Measurements from ENCODE around the gene CBY1.

The CBY1 gene

DNA sequence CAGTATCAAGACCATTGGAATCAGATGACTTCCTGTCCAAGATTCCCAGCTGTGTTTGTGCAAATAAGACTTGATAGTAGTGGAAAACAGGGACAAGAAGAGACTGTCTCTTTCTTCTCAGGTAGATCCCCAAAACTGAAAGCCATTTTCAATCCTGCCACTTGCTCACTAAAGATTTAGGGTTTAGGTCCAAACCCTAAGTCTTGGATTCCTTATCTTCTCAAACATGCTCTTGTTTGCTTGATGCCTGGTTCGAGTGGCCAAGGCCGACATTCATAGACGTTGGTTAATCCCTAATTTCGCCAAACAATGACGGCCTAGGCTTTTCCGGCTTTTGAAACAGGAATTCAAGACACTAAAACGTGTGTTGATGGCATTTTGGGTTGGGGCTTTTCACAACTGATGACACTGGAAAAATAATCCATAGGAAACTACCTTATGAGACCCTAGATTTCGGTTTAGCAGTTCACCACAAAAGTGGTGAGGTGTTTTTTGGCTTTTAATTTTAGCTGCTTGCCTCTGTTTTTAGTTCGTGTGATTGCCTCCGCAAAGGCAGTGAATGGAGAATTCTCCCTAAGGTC, 48.3 kb downstream of the CBY1 start:
- no peak for DNase-seq

DNA sequence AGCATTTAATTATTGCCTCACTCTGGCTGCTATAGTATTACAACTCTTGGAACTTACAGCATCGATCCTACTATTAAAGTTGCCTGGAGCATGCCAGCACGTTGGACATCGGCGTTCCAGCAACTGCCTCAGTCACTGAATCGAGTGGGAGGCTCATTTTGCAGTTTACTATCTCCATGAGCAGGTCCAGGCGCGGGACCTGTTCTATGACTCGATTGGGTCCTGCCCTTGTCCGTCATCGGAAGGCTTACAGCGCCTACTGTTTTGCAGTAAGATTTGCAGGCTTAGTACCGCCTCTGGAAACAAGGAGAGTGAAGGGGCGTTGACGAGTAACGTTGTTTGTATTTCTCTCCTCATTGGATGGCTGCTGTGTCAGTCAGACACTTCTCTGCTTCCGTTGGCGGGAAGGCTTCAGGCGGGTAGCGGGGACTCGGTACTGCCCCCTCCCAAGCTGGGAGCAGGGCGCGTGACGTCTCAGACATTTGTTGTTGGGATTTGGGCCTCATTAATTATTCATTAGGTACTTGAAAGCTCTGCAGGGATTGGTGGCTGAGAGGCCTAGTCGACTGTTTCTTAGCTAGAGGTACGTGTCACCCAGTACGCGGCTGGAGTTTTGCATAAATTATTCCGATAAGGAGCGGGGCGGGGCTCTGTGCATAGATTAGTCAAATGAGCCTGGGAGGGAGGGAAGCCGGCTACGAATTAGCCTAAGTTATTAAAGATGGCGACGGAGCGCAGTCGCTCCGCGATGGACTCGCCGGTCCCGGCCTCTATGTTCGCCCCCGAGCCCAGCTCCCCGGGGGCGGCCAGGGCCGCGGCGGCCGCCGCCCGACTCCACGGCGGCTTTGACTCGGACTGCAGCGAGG, 49.0 kb downstream of the CBY1 start, which contains the start of gene GTPBP1:
GTPBP1 (plus strand) TSS at position 710 of the 866 bp plus-strand sequence; CDS start at position 722, 12 bp downstream.
- peak; percentile 87 to 99 for DNase-seq

DNA sequence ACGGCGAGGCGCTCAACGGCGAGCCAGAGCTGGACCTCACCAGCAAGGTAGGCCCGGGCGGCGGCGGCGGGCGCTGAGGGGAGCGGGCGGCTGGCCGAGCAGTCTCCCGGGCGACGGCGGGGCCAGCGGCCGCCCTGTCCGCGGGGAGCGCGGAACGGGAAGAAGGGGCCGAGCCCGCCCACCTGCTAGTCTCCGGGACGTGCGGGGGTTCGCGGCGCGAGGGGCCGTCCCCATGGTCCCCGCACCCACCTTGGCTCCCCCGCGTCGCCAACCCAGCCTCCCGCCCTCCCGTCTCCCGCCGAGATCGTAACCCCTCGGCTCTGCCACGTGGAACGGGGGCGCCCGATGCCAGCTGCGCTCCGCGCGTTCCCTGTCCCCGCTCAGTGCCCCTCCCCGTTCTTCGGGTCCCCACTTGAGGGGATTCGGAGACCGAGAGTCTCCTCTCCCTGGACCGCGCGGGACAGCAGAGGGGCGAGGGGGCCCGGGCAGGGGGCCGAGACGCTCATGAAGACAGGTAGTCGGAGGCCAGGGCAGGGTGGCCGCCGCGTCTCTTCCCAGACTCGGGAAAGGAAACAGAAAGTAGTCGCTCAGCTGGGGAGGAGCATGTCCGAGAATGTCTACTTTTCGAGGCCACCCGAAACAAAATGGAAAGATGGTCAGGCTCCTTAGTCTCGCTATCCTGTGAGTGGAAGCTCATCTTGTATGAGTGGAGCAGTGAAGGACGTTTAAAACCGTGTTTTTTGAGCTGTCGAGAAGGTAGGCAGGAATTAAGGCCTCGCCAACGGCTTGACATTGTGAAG, 49.9 kb downstream of the CBY1 start:
- peak; percentile 36 to 41 for DNase-seq

DNA sequence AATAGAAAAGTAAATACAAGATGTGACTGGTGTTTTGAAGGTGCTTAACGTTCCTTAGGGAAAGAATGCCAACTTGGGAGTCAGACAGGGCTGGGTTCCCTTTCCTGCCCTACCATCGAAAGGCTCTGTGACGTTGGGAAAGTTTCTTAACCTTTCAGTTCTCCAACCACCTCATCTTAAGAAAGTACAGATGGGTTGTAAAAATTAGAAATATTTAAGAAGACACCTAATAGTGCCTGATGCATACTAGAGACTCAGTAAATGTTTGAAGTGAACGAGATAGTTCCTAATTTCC, 50.4 kb downstream of the CBY1 start:
- DNase-seq = no peak

DNA sequence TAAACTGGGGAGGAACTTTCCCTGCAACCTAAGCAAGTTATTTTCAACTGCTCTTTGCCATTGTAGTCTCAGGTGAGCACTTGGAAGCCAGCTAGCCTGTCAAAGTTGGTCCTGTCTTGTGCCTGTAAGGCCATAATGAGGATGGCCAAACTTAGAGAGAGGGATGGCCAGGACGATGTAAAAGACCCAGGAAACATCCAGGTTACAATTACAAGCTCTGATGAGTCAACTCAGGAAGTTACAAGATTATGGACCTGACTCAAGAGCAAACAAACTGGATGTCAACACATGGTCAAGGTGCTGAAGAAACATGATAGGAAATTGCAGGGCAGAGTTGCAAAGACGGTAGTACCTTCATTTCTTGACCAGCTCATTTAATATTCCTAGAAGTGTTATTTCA, 50.9 kb downstream of the CBY1 start:
- no peak for DNase-seq

DNA sequence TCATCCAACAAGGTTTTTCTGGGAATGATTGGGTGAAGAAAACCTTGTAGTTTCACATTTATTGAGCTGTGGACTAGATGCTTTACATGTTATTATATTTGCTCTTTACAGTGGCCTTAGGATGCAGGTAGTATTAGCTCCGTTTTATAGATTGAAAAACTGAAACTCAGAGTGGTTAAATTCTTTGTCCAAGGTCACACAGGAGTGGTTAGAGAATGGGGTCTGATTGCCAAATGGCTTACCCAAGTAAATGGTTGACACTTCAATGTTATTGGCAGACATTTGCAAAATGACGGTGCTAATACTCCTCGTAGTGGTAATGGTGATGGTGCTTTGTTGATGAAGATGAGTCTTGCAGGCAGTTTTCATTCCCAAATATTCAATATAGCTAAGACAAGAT, 51.5 kb downstream of the CBY1 start:
- no peak for DNase-seq

DNA sequence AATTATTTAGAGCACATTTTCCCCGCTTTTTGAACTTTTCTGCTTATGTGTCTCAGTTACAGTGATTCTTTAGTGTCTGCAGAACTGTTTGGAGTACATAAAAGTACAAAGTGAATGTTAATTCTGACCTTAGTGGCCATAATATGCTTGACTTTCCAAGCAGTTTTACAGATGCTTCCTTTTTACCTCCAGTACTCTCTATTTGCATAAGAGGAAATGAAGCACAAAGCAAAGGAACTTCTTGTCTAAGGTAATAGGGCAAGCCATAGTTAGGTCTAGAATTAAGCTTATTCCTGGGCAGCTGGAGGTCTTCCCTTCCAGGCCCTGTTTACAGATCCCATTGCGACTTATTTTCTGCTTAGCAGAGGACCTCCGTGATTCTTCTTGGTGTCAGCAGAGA, 52.9 kb downstream of the CBY1 start:
- DNase-seq = no peak

DNA sequence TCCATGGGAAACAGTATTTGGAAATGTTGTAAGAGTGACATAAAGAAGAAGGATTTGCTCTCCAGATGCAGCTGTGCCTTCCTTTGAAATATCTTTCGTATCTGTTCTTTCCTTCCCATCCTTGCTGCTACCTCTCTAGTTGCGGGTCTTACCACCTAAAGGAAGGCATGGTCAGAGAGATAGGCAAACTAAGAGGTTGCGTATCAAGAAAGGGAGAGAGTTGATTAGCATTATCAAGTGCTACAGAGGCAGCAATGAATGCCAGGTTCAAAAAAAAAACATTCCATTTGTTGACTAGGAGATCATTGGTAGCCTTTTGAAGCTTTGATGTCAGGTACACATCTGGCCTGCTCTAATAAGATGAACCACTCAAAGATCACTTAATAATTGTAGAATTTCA, 53.9 kb downstream of the CBY1 start:
- DNase-seq = no peak

DNA sequence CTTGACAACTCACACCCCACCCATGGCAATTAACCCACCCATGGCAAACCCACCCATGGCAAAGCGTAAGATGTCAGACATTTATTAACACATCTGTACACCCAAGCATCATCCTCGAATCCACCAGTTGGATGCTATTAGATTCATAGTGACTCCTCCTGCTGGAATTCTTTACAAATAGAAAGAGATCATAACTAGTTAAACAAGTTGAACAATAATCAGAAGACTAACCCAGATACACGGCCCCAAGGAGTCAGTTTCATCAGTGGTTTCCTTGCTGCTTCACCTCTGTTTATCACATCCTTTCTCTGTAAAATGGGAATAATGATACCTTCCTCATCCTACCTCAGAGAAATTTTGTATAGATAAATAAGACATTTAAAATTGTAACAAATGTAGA, 54.4 kb downstream of the CBY1 start:
- DNase-seq = no peak

DNA sequence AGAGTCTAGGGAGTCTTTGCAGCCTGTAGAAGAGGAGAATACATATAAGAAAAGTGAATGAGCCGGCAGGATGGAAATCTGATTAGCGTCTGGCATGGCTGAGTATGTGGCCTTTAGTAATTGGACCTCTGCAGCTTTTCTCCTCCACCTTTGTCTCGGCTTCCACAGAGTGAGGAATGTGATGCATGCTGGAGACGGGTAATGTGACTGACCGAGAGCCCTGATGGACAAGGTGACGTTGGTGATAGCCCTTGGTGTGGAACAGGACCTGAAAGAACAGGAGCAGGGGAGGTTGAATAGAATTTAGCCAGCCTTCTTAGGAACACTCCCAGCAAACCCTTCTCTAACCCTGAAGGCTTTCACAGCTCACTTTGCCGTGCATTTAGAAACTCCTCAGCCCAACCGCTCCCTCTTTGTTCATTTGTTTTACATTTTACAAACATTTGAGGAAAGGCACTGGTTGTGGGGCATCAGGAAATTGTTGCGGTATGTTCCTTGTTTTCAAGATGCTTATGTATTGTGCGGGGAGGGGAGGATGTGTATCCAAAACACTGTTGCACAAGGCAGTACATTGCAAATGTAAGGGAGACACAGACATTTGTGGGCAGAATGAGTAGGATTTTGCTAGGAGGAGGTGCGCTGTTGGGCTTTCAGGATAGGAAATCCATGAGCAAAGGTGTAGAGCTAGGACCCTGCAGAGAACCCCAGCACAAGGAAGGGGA, 56.2 kb downstream of the CBY1 start:
- no peak for DNase-seq

DNA sequence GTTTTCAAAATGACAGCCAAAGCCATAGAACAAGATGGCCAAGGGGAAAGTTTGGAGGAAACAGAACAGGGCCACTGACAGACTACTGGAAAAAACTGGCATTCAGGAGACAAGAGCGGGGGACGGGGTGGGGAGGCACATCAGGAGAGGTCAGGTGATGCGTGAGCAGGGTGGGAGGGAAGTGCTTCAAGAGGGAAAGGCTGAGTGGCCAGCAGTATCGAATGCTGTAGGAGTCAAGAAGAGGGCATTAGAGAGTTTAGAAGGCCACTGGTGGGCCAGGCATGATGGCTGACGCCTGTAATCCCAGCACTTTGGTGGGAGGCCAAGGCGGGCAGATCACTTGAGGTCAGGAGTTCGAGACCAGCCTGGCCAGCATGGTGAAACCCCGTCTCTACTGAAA, 57.5 kb downstream of the CBY1 start:
- DNase-seq = no peak

DNA sequence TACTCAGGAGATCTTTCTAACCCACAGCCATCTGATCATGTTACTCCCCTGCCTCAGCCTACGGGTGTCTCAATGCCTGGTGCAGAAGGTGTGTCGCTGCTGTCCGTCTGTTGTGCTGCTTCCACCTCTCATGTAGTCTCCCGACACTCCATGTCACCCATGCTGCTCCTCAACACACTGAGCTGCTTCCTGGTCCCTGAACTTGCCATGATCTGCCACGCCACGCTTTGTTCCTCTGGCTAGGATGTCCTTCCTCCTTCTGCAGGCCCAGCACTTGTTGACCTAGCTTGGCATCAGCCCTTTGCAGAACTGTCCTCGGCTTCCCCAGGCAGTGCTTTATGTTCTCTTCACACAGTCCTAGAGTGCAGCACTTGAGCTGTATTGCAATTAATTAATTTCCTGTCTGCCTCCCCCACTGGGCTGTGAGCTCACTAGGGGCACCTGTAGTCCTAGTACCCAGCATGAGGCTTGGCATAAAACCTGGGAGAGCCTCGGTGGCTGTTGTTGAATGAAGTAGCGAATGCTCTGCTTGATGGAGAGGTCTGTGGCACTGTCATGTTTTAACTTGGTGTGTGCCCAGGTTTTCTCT, 58.8 kb downstream of the CBY1 start:
- DNase-seq = no peak

DNA sequence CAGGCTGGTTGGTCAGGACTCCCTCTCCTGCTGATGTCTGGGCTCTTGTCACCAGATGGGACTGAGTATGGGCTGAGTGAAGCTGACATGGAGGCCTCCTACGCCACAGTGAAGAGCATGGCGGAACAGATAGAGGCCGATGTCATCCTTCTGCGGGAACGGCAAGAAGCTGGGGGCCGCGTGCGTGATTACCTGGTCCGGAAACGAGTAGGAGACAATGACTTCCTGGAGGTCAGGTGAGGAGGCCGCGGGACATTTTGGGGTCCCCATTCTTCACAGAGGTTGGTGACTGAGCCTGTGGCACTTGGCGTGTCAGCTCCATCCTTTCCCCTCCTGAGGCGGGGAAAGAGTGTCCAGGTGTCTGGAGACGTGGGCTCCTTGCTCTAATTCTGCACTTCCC, 59.4 kb downstream of the CBY1 start:
- no peak for DNase-seq

DNA sequence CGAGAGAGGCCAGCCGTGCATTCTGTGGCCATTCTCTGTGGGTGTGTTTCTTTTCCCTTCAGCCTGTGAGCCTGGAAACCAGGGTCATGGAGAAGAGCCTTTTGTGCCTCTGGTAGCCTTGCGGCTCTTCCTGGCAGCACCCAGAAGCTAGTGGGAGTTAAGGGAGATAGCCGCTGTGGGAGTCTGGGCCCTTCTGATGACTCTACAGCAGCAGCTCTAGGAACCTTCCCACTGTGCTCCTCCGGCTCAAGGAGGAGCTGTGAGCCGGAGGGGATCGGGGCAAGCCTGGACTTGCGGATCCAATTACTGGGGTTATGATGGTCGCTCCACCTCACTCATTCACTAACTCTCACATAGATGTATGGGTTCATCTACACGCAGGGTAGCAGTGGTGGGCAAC, 59.8 kb downstream of the CBY1 start:
- no peak for DNase-seq

DNA sequence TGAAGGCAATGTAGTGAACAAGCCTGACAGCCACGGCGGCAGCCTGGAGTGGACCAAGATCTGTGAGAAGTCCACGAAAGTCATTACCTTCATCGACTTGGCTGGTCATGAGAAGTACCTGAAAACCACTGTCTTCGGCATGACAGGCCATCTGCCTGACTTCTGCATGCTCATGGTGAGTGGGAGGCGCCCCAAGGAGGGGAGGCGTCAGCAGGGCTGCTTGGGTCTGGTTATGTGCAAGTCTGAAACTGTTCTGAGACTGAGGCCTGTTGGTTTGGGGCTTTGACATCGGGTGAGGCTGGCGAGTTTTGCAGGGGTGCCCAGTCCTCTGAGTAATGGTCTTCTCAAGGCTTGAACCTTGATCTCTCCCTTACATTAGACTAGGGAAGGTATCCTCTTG, 60.4 kb downstream of the CBY1 start:
- DNase-seq = no peak

DNA sequence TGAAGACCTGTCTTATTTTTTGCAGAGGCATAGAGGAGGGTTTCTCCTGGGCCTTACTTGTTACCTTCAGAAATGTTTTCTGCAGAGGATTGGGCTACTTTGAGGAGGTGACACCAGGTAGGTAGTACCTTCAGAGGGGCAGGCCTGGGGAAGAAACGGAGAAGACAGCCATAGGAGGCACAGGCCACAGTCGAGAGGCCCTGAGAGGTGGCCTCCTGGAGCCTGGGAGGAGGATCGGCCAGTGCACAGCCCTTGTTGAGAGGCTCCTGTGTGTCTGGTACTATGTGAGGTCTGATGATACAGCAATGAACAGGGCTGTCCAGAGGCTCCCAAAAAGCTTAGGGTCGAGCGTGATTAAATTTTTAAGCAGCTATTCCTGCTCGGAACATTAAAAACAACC, 60.8 kb downstream of the CBY1 start:
- DNase-seq = no peak

DNA sequence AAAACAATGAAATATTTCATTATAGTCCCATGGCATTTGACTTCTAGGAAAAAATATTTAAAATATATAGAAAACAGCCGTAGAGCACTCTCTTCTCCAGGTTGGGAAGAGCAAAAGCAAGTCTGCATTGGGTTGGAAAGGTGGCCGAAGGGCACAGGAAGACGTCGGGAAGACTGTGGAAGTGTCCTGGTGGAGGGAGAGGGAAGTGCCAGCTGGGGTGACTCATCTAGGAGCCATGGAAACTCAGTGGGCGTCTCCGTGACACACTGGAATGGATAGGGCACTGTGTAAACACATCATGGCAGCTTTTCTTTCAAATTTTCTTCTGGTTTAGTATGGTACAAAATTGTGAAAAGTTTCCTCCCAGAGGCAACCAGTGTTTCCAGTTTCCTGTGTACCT, 62.0 kb downstream of the CBY1 start:
- no peak for DNase-seq

DNA sequence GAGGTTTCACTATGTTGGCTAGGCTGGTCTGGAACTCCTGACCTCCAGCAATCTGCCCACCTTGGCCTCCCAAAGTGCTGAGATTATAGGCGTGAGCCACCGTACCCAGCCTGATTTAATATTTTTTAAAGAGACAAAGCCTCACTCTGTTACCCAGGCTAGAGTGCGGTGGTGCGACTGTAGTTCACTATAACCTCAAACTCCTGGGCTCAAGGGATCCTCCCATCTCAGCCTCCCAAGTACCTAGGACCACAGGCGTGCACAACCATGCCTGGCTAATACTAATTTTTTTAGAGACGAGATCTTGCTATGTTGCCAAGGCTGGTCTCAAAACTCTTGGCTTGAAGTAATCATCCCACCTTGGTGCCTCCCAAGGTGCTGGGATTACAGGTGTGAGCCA, 62.8 kb downstream of the CBY1 start:
- no peak for DNase-seq

DNA sequence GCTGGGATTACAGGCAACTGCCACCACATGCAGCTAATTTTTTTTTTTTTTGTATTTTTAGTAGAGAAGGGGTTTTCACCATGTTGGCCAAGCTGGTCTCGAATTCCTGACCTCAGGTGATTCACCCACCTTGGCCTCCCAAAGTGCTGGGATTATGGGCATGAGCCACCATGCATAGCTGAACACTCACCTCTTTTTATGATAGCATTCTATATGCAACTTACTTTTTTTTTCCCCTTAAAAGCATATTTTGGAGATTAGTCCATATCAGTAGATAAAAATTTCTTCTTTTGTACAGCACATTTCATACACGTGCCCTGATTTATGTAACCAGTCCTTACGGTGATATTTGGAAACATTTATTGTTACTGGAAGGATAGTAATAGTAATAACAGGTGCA, 63.9 kb downstream of the CBY1 start:
- no peak for DNase-seq

DNA sequence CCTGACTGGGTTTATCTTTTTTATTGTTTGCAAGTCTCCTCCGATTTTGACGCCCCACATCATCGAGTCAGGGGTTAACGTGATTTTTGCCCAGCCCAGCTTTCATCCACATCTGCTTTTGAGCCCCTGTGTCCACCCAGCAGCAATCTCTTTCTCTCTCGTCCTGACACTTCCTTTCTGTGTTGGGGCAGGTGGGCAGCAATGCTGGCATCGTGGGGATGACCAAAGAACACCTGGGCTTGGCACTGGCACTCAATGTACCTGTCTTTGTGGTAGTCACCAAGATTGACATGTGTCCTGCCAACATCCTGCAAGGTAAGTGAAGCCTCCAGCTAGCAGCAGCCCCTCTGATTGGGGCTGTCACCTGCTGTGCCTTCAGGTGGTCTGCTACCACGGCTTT, 65.1 kb downstream of the CBY1 start:
- no peak for DNase-seq

All from stimulated activated CD4-positive, alpha-beta T cell treated with anti-CD3 and anti-CD28 coated beads, Interleukin-4, amount 100 ng/mL, for 4 hours (primary cell).